Activated naive CD8-positive, alpha-beta T cell (primary cell): ENCODE measurements around the gene KCNMA1.
A peak's percentile ranks its signal among the peaks of the same experiment; 100 is the strongest.

Experiments used
- H3K27ac Mint-ChIP-seq: one replicate; pipeline ENCODE4 v1.8.0; 2021; ENCODE audit warnings: mixed read lengths
- H3K27me3 Mint-ChIP-seq: one replicate; pipeline ENCODE4 v1.8.0; 2021; ENCODE audit warnings: mixed read lengths
- H3K36me3 Mint-ChIP-seq: one replicate; pipeline ENCODE4 v1.8.0; 2021; ENCODE audit warnings: mixed read lengths
- H3K4me1 Mint-ChIP-seq: one replicate; pipeline ENCODE4 v1.8.0; 2021; ENCODE audit warnings: low read depth, mixed read lengths
- H3K4me3 Mint-ChIP-seq: one replicate; pipeline ENCODE4 v1.8.0; 2021; ENCODE audit warnings: mild to moderate bottlenecking, mixed read lengths
- H3K9me3 Mint-ChIP-seq: one replicate; pipeline ENCODE4 v1.8.0; 2021; ENCODE audit warnings: low read depth, mixed read lengths

The KCNMA1 gene

GRCh38 chr10:77179015-77179695 lies 458.5 kb downstream of the KCNMA1 start:
- H3K4me3 Mint-ChIP-seq = no peak overlapping the region
- H3K27ac Mint-ChIP-seq = no peak overlapping the region
- H3K9me3 Mint-ChIP-seq = no peaks in the 10 kb centered on the region
- H3K27me3 Mint-ChIP-seq = peaks cover 2% of the 10 kb centered on the region
- H3K36me3 Mint-ChIP-seq = no peaks in the 10 kb centered on the region
- H3K4me1 Mint-ChIP-seq = no peaks in the 10 kb centered on the region

GRCh38 chr10:77177589-77177988 lies 460.0 kb downstream of the KCNMA1 start:
- Mint-ChIP-seq H3K27me3 (peaks cover 4% of the 10 kb centered on the region), H3K36me3 (no peaks in the 10 kb centered on the region), H3K9me3 (no peaks in the 10 kb centered on the region), H3K4me3 (no peak overlapping the region), H3K4me1 (no peaks in the 10 kb centered on the region), H3K27ac (no peak overlapping the region)

GRCh38 chr10:77177161-77177560 lies 460.4 kb downstream of the KCNMA1 start:
- H3K36me3 Mint-ChIP-seq = no peaks in the 10 kb centered on the region
- H3K27me3 Mint-ChIP-seq = peaks cover 4% of the 10 kb centered on the region
- H3K9me3 Mint-ChIP-seq = no peaks in the 10 kb centered on the region
- H3K4me1 Mint-ChIP-seq = no peaks in the 10 kb centered on the region
- H3K27ac Mint-ChIP-seq = no peak overlapping the region
- no peak overlapping the region for H3K4me3 Mint-ChIP-seq

- H3K4me1 Mint-ChIP-seq = no peaks in the 10 kb centered on the region
- H3K36me3 Mint-ChIP-seq = no peaks in the 10 kb centered on the region
- no peaks in the 10 kb centered on the region for H3K9me3 Mint-ChIP-seq
- H3K27me3 Mint-ChIP-seq = peaks cover 2% of the 10 kb centered on the region
- H3K4me3 Mint-ChIP-seq = no peak overlapping the region
- H3K27ac Mint-ChIP-seq = no peak overlapping the region
Measured at GRCh38 chr10:77176232-77176631, 461.4 kb downstream of the KCNMA1 start.

- Mint-ChIP-seq H3K36me3 (no peaks in the 10 kb centered on the region), H3K9me3 (no peaks in the 10 kb centered on the region), H3K27ac (no peak overlapping the region), H3K27me3 (peaks cover 2% of the 10 kb centered on the region), H3K4me1 (no peaks in the 10 kb centered on the region), H3K4me3 (no peak overlapping the region)
Measured at GRCh38 chr10:77175631-77176222, 461.9 kb downstream of the KCNMA1 start.

GRCh38 chr10:77173615-77174461 lies 463.8 kb downstream of the KCNMA1 start:
- Mint-ChIP-seq H3K27me3 (peaks cover 1% of the 10 kb centered on the region), H3K27ac (no peak overlapping the region), H3K36me3 (no peaks in the 10 kb centered on the region), H3K9me3 (no peaks in the 10 kb centered on the region), H3K4me3 (no peak overlapping the region), H3K4me1 (no peaks in the 10 kb centered on the region)

GRCh38 chr10:77172086-77172485 lies 465.5 kb downstream of the KCNMA1 start:
- H3K9me3 Mint-ChIP-seq = no peaks in the 10 kb centered on the region
- peaks cover 1% of the 10 kb centered on the region for H3K27me3 Mint-ChIP-seq
- no peaks in the 10 kb centered on the region for H3K36me3 Mint-ChIP-seq
- H3K4me3 Mint-ChIP-seq = no peak overlapping the region
- H3K27ac Mint-ChIP-seq = no peak overlapping the region
- H3K4me1 Mint-ChIP-seq = no peaks in the 10 kb centered on the region

DNA sequence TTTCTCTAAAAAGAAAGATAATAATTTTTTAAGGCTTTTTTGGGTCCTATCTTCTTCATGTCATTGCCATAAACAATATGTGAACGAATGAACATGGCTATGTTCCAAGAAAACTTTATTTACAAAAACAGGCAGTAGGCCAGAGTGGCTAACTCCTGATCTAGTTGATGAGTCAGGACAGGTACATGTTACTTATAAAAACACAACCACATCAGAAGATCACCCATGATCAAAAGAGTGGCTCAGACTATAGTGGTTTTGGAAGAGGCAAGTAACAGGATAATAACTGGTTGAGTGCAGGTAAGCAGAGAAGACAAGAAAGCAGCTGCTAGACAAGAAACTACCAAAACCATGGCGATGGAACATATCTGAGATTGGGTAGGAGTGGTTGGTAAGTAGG lies 468.7 kb downstream of the KCNMA1 start:
- Mint-ChIP-seq H3K4me1 (peaks cover 3% of the 10 kb centered on the region), H3K4me3 (no peak overlapping the region), H3K36me3 (no peaks in the 10 kb centered on the region), H3K27me3 (peaks cover 7% of the 10 kb centered on the region), H3K9me3 (no peaks in the 10 kb centered on the region), H3K27ac (no peak overlapping the region)

DNA sequence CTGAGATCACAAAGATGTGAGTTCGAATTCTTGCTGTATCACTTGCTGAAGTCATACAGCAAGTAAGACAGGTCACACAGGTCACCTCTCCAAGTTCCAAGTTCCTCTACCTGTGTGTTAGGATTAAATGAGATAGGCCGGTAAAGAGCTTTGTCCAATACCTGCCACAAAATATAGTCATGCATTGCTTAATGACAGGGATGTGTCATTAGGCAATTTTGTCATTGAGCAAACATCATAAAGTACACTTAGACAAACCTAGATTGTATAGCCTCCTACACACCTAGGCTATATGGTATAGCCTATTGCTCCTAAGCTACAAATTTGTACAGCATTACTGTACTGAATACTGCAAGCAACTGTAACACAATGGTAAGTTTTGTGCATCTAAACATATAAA lies 469.4 kb downstream of the KCNMA1 start:
- Mint-ChIP-seq H3K27ac (no peak overlapping the region), H3K4me1 (peaks cover 3% of the 10 kb centered on the region), H3K27me3 (peaks cover 7% of the 10 kb centered on the region), H3K4me3 (no peak overlapping the region), H3K36me3 (no peaks in the 10 kb centered on the region), H3K9me3 (no peaks in the 10 kb centered on the region)

DNA sequence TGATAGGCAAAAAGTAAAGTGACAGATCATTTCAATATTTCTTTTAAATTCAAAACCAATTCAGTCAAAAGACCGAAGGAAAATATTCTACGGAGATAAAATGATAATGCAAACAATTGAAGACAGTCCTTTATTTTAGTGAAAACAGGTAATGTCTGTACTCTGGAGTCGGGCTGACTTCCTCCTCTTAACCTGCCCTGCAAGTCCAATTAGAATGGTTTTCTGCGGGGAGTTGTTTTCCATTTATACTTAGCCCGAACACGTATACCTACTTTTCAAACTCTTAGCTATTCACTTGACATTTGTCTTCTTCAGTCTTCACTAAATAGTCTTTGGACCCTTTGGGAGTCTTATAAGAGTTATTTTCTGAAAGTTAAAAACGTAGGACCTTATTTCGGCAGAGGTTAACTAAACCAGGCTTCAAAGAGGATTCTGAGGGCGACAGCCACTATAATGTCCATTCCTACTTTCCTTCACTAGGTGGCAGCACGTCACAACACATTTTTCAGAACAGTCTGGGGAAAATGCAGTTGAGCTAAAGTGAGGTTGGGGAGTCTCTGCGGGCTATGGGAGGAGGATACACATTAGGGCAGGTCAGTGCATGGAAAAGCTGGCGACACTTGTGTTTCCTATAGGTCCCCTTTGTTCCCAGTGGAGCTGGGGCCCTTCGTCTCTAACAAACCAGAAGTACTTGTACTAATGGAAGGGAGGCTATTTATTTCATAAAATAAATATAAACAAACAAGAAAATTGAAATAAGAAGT lies 472.0 kb downstream of the KCNMA1 start:
- Mint-ChIP-seq H3K36me3 (no peaks in the 10 kb centered on the region), H3K9me3 (no peaks in the 10 kb centered on the region)

GRCh38 chr10:77164616-77165311 lies 472.8 kb downstream of the KCNMA1 start:
- H3K9me3 Mint-ChIP-seq = no peaks in the 10 kb centered on the region
- no peak overlapping the region for H3K27ac Mint-ChIP-seq
- H3K27me3 Mint-ChIP-seq = peaks cover 12% of the 10 kb centered on the region
- no peak overlapping the region for H3K4me3 Mint-ChIP-seq
- H3K36me3 Mint-ChIP-seq = no peaks in the 10 kb centered on the region
- H3K4me1 Mint-ChIP-seq = peaks cover 3% of the 10 kb centered on the region

More for the DNA sequence above, 472.0 kb downstream of the KCNMA1 start:
- Mint-ChIP-seq H3K4me3 (peak overlapping the region; percentile 67), H3K4me1 (peaks cover 3% of the 10 kb centered on the region), H3K27me3 (peaks cover 12% of the 10 kb centered on the region), H3K27ac (no peak overlapping the region)

DNA sequence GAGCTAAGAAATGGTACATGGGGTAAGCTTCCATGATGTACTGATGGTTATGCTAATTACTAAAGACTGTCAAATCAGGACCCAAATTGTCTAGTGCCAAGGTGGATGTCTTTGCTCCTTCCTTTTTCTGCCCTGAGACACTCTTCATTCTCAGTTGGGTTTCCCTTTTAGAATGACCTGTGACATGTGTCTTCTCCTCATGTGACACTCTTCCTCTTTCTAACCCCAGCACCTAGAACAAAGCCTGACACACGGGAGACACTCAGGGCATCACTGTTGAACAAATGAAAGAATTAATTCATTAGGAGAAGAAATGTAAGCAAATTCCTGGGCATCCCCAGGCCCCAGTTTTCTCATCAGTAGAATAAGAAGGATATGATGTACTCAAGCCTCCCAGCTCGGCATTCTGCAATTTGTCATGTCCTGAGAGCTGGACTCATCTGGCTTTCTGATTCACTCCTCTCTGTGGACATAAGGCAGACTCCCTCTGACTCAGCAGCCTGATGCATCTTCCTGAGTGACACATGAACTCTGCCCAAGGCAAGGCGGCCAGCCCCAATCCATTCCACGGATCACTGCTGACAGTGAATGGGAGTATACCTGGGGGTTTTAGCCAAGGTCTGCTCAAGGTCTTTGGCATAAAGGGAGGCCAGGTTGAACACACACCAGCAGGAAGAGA lies 473.8 kb downstream of the KCNMA1 start:
- Mint-ChIP-seq H3K27me3 (peaks cover 12% of the 10 kb centered on the region), H3K36me3 (no peaks in the 10 kb centered on the region), H3K27ac (no peak overlapping the region), H3K4me3 (no peak overlapping the region), H3K4me1 (peaks cover 3% of the 10 kb centered on the region), H3K9me3 (no peaks in the 10 kb centered on the region)

GRCh38 chr10:77162697-77163096 lies 474.9 kb downstream of the KCNMA1 start:
- peaks cover 3% of the 10 kb centered on the region for H3K4me1 Mint-ChIP-seq
- no peak overlapping the region for H3K4me3 Mint-ChIP-seq
- H3K9me3 Mint-ChIP-seq = no peaks in the 10 kb centered on the region
- peaks cover 15% of the 10 kb centered on the region for H3K27me3 Mint-ChIP-seq
- H3K27ac Mint-ChIP-seq = no peak overlapping the region
- H3K36me3 Mint-ChIP-seq = no peaks in the 10 kb centered on the region

GRCh38 chr10:77160679-77161078 lies 476.9 kb downstream of the KCNMA1 start:
- Mint-ChIP-seq H3K27ac (no peak overlapping the region), H3K9me3 (no peaks in the 10 kb centered on the region), H3K27me3 (peaks cover 13% of the 10 kb centered on the region), H3K4me1 (peaks cover 2% of the 10 kb centered on the region), H3K36me3 (no peaks in the 10 kb centered on the region), H3K4me3 (no peak overlapping the region)
